HCT116 (cell line): ENCODE measurements around the gene THSD4. TPM values are rescaled to one million over a fixed set of nuclear protein-coding genes. Genes with fewer than 3 reads are reported as not detected.

ENCODE experiments used
- ATAC-seq: fragments of 200-7000 bp; cut with Tn5 transposase; 2 replicates; pipeline ENCODE4 v1.9.1; 2020; ENCODE audit warnings: mild to moderate bottlenecking, moderate library complexity
- BruUV-seq: library from RNA; stranded (reverse); fragments of 400-500 nt; replicated peaks from 2 replicates; lab custom pipeline; 2021; lab: Mats Ljungman, UMichigan
- CTCF ChIA-PET: fragments of 300-600 bp; sonication (Branson Sonifier 250); formaldehyde crosslinking; loops from one replicate; lab custom pipeline; 2021; ENCODE audit warnings: antibody characterized with exemption; lab: Charles Lee
- POLR2A ChIA-PET: fragments of 300-600, 350-600 bp; sonication (Branson Sonifier 250); formaldehyde crosslinking; loops from one replicate; lab custom pipeline; 2021; ENCODE audit warnings: antibody characterized with exemption; lab: Charles Lee
- RAD21 ChIA-PET, 2 experiments: fragments of 300-600 bp; sonication (Branson Sonifier 250); formaldehyde crosslinking; loops; one replicate each; lab custom pipeline; 2023; ENCODE audit warnings: low total read pairs in 2 of 2; ENCODE audit not compliant: uncharacterized antibody in 2 of 2, unreplicated experiment in 2 of 2, low non-redundant PET in 1 of 2; lab: Charles Lee
- DNase-seq: peaks from one replicate; pipeline ENCODE4 v3.0.0-alpha.2; 2010; ENCODE audit warnings: low read depth, low spot score
- H2AFZ ChIP-seq: fragments of 200-600 bp; shearing (Covaris generic), sonication (generic); 2 replicates; pipeline ENCODE4 v1.6.1; 2017; ENCODE audit warnings: low read depth, mixed run types, mixed read lengths, antibody characterized with exemption, low read length; ENCODE audit not compliant: poor library complexity, severe bottlenecking
- H3K27ac ChIP-seq: 2 replicates; pipeline ENCODE4 v1.5.1; 2012; ENCODE audit warnings: low read depth, low read length
- H3K27me3 ChIP-seq: fragments of 200-600 bp; sonication (generic); 2 replicates; pipeline ENCODE4 v1.6.1; 2016; ENCODE audit warnings: mixed run types, low read length, mixed read lengths; ENCODE audit not compliant: insufficient read depth
- H3K36me3 ChIP-seq, 2 experiments: fragments of 200-500 bp in 1 of 2; fragments of 200-600 bp in 1 of 2; sonication (Bioruptor generic) in 1 of 2; sonication (generic) in 1 of 2; 2 replicates each; pipeline versions ENCODE4 v1.5.1 to v1.6.1; 2014 to 2016; ENCODE audit warnings: low read length in 2 of 2, inconsistent platforms in 1 of 2, mixed read lengths in 1 of 2, mixed run types in 1 of 2; ENCODE audit not compliant: insufficient read depth in 2 of 2, control insufficient read depth in 1 of 2
- H3K4me1 ChIP-seq, 2 experiments: fragments of 200-600 bp in 1 of 2; sonication (generic) in 1 of 2; 2 replicates each; pipeline versions ENCODE4 v1.5.1 to v1.6.1; 2012 to 2017; ENCODE audit warnings: low read length in 2 of 2, inconsistent platforms in 1 of 2, mild to moderate bottlenecking in 1 of 2, mixed read lengths in 1 of 2, mixed run types in 1 of 2, moderate library complexity in 1 of 2; ENCODE audit not compliant: insufficient read depth in 2 of 2, control insufficient read depth in 1 of 2
- H3K4me2 ChIP-seq: fragments of 200-600 bp; sonication (generic); 2 replicates; pipeline ENCODE4 v1.6.1; 2017; ENCODE audit warnings: mixed run types, low read length, mixed read lengths
- H3K4me3 ChIP-seq, 2 experiments: fragments of 200-600 bp in 1 of 2; sonication (generic) in 1 of 2; replicated peaks in 1 of 2; 2 replicates each; pipeline ENCODE4 v1.5.1; 2011 to 2016; ENCODE audit warnings: low read length in 2 of 2, control low read depth in 1 of 2, low read depth in 1 of 2, mild to moderate bottlenecking in 1 of 2, mixed read lengths in 1 of 2, mixed run types in 1 of 2
- H3K79me2 ChIP-seq: fragments of 200-600 bp; sonication (generic); 2 replicates; pipeline ENCODE4 v1.6.1; 2017; ENCODE audit warnings: mild to moderate bottlenecking, mixed run types, low read length, moderate library complexity, mixed read lengths; ENCODE audit not compliant: insufficient read depth
- H3K9ac ChIP-seq: fragments of 200-600 bp; sonication (generic); 2 replicates; pipeline ENCODE4 v1.6.1; 2016; ENCODE audit warnings: low read length, mixed read lengths
- H3K9me2 ChIP-seq: fragments of 200-600 bp; sonication (generic), shearing (Covaris generic); 2 replicates; pipeline ENCODE4 v1.6.1; 2017; ENCODE audit warnings: mixed run types, mild to moderate bottlenecking, moderate library complexity; ENCODE audit not compliant: insufficient read depth
- H3K9me3 ChIP-seq, 2 experiments: fragments of 200-500 bp in 1 of 2; fragments of 200-600 bp in 1 of 2; sonication (Bioruptor generic) in 1 of 2; sonication (generic) in 1 of 2; 2 replicates each; pipeline ENCODE4 v1.6.1; 2014 to 2017; ENCODE audit warnings: low read length in 2 of 2, mixed read lengths in 2 of 2, inconsistent platforms in 1 of 2, low read depth in 1 of 2, mild to moderate bottlenecking in 1 of 2, mixed run types in 1 of 2, moderate library complexity in 1 of 2; ENCODE audit not compliant: control insufficient read depth in 1 of 2, insufficient read depth in 1 of 2
- H4K20me1 ChIP-seq: fragments of 200-600 bp; sonication (generic), shearing (Covaris generic); 2 replicates; pipeline ENCODE4 v1.6.1; 2017; ENCODE audit warnings: mixed run types, mild to moderate bottlenecking, moderate library complexity; ENCODE audit not compliant: insufficient read depth
- ATF3 ChIP-seq: IDR thresholded peaks from 2 replicates; pipeline ENCODE4 v1.6.1; 2012
- CBX3 ChIP-seq: IDR thresholded peaks from 2 replicates; pipeline ENCODE4 v1.6.1; 2012; ENCODE audit warnings: low read depth
- CEBPB ChIP-seq: IDR thresholded peaks from 2 replicates; pipeline ENCODE4 v1.6.1; 2012; ENCODE audit warnings: low read depth
- EGR1 ChIP-seq: IDR thresholded peaks from 2 replicates; pipeline ENCODE4 v1.6.1; 2012; ENCODE audit warnings: low read depth
- ELF1 ChIP-seq: IDR thresholded peaks from 2 replicates; pipeline ENCODE4 v1.6.1; 2012; ENCODE audit warnings: low read depth, borderline replicate concordance
- EZH2 ChIP-seq: fragments of 200-600 bp; sonication (generic); IDR thresholded peaks from 2 replicates; pipeline ENCODE4 v1.6.1; 2017; ENCODE audit warnings: antibody characterized with exemption, mixed run types
- EZH2phosphoT487 ChIP-seq: fragments of 200-600 bp; IDR thresholded peaks from 2 replicates; pipeline ENCODE4 v1.6.1; 2018; ENCODE audit warnings: antibody characterized with exemption, borderline replicate concordance
- FOSL1 ChIP-seq: IDR thresholded peaks from 2 replicates; pipeline ENCODE4 v1.6.1; 2012; ENCODE audit warnings: low read depth
- MAX ChIP-seq: IDR thresholded peaks from 2 replicates; pipeline ENCODE4 v1.6.1; 2012
- POLR2A ChIP-seq: IDR thresholded peaks from 2 replicates; pipeline ENCODE4 v1.7.0; 2011; ENCODE audit warnings: borderline replicate concordance; ENCODE audit not compliant: insufficient read depth, insufficient read length; ENCODE audit errors: extremely low read depth
- RAD21 ChIP-seq: IDR thresholded peaks from 2 replicates; pipeline ENCODE4 v1.6.1; 2012; ENCODE audit warnings: low read depth, mild to moderate bottlenecking
- SIN3A ChIP-seq: IDR thresholded peaks from 2 replicates; pipeline ENCODE4 v1.6.1; 2012; ENCODE audit warnings: low read depth
- SRF ChIP-seq: IDR thresholded peaks from 2 replicates; pipeline ENCODE4 v1.6.1; 2012; ENCODE audit warnings: low read depth
- YY1 ChIP-seq: IDR thresholded peaks from 2 replicates; pipeline ENCODE4 v1.6.1; 2011; ENCODE audit warnings: low read length, low read depth, moderate library complexity, mild to moderate bottlenecking; ENCODE audit not compliant: insufficient replicate concordance; ENCODE audit errors: extremely low read depth
- ZBTB33 ChIP-seq: IDR thresholded peaks from 2 replicates; pipeline ENCODE4 v1.6.1; 2011; ENCODE audit warnings: mild to moderate bottlenecking, low read length, moderate library complexity; ENCODE audit not compliant: insufficient replicate concordance; ENCODE audit errors: extremely low read depth
- ZFX ChIP-seq: fragments of 450-650 bp; IDR thresholded peaks from 2 replicates; pipeline ENCODE4 v1.6.1; 2017
- ZNF274 ChIP-seq: fragments of 200-500 bp; sonication (Bioruptor generic); IDR thresholded peaks from 2 replicates; pipeline ENCODE4 v1.6.1; 2014; ENCODE audit warnings: mild to moderate bottlenecking, low read depth, low read length, inconsistent platforms
- intact Hi-C: fragments of 100-400 bp; cut with micrococcal nuclease; formaldehyde crosslinking; loops from 2 replicates; pipeline ENCODE4 v1.10.0; 2022
- total RNA-seq: library from RNA; stranded (reverse); gene quantifications from one replicate; pipeline ENCODE4 v1.2.1, GENCODE V29; 2021; ENCODE audit not compliant: unreplicated experiment
- TF ChIP-seq, protein P1 (sequence below), 3 experiments: fragments of 200-600 bp in 1 of 3; sonication (generic) in 1 of 3; IDR thresholded peaks in 2 of 3; conservative IDR thresholded peaks in 1 of 3; 2 replicates each; pipeline ENCODE4 v1.5.1; 2012 to 2017; ENCODE audit warnings: low read depth in 2 of 3, low read length in 2 of 3, antibody characterized with exemption in 1 of 3, borderline replicate concordance in 1 of 3, control low read depth in 1 of 3, mild to moderate bottlenecking in 1 of 3, mixed read lengths in 1 of 3, mixed run types in 1 of 3, moderate library complexity in 1 of 3; ENCODE audit not compliant: insufficient read depth in 1 of 3

Gene THSD4
- total RNA-seq, 1 experiment from 2014 or later: 30.5 TPM

DNA sequence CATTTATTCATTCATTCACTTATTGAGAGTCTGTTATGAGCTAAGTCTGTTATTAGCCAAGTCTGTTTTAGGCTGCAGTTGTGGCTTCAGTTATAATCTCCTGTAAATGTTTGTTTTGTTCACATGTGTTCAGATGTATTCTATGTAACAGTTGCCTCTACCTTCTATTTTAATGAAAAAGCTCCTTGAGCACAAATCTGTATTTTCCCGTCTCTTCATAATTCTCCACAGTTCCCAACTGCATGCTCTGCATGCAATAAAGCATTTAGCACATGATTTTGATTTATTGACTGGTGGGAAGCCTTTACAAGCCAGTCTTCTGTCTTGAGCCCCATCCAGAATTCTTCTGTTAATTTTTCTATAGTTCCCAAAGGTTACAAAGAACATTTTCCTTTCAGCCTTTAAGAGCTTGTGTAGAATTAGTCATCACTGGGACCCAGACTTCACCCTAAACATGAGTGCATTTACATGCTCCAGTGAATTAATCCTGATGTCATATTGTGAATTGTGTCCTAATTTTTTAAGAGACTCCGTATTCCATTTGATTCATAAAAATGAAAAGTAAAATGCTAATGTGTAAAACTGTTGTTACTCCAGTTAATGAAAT, 572.7 kb downstream of the THSD4 start:
- Histone ChIP-seq H3K4me2 (no peak overlapping the region), H3K27me3 (no peaks in the 10 kb centered on the region), H4K20me1 (no peaks in the 10 kb centered on the region), H3K4me3 (no peak overlapping the region), H2AFZ (no peak overlapping the region), H3K9me3 (peaks cover 0 to 4% of the 10 kb centered on the region in 2 experiments; a peak in 1 of 4 replicates), H3K9me2 (no peaks in the 10 kb centered on the region), H3K36me3 (no peaks in the 10 kb centered on the region), H3K4me1 (peaks cover 6 to 21% of the 10 kb centered on the region in 2 experiments; a peak in 3 of 4 replicates)
- DNase-seq: no peak
- intact Hi-C loops: no loop called here
- RAD21 ChIA-PET: no interaction called here
- CTCF ChIA-PET: no interaction called here
- POLR2A ChIA-PET: no interaction called here
- BruUV-seq: no TSS peak
- TF ChIP-seq, protein P1, sequence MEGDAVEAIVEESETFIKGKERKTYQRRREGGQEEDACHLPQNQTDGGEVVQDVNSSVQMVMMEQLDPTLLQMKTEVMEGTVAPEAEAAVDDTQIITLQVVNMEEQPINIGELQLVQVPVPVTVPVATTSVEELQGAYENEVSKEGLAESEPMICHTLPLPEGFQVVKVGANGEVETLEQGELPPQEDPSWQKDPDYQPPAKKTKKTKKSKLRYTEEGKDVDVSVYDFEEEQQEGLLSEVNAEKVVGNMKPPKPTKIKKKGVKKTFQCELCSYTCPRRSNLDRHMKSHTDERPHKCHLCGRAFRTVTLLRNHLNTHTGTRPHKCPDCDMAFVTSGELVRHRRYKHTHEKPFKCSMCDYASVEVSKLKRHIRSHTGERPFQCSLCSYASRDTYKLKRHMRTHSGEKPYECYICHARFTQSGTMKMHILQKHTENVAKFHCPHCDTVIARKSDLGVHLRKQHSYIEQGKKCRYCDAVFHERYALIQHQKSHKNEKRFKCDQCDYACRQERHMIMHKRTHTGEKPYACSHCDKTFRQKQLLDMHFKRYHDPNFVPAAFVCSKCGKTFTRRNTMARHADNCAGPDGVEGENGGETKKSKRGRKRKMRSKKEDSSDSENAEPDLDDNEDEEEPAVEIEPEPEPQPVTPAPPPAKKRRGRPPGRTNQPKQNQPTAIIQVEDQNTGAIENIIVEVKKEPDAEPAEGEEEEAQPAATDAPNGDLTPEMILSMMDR (IDR thresholded peaks at IDR 0.05 in 2 of 3, conservative IDR thresholded peaks at IDR 0.05 in 1 of 3; ENCODE audit: borderline replicate concordance in 1 of 3, insufficient read depth in 1 of 3, low read depth in 2 of 3, low read length in 2 of 3): no peak
- TF ChIP-seq ZNF274: no peak
- TF ChIP-seq YY1: no peak
- TF ChIP-seq ELF1: no peak
- TF ChIP-seq SIN3A: no peak
- TF ChIP-seq ZBTB33: no peak
- no peak for TF ChIP-seq ZFX
- TF ChIP-seq CEBPB: no peak
- TF ChIP-seq POLR2A: no peak
- TF ChIP-seq EGR1: no peak
- TF ChIP-seq SRF: no peak
- no peak for TF ChIP-seq EZH2
- no peak for TF ChIP-seq ATF3
- no peak for TF ChIP-seq RAD21
- no peak for TF ChIP-seq EZH2phosphoT487
- TF ChIP-seq CBX3: no peak
- TF ChIP-seq MAX: no peak
- no peak for TF ChIP-seq FOSL1
- TF ChIP-seq, all 23 proteins: peak for 0
- no peaks in the 10 kb centered on the region for H3K79me2 ChIP-seq
- H3K9ac ChIP-seq: no peak overlapping the region
- ATAC-seq: no peak
- H3K27ac ChIP-seq: no peak overlapping the region
